GM19099 (cell line): Measurements from ENCODE around the gene PCED1A.

Experiments
- POLR2A ChIP-seq: IDR thresholded peaks from 3 replicates; pipeline ENCODE4 v1.6.1; 2011; ENCODE audit warnings: low read depth; ENCODE audit not compliant: insufficient read length; ENCODE audit errors: extremely low read depth

The PCED1A gene

GRCh38 chr20:2845607-2846006, 5.2 kb upstream of the PCED1A start:
- TF ChIP-seq POLR2A = no peak

GRCh38 chr20:2840967-2841531, 594 bp upstream of the PCED1A start:
- no peak for TF ChIP-seq POLR2A

- no peak for TF ChIP-seq POLR2A
Observed at GRCh38 chr20:2839732-2840137, 720 bp downstream of the PCED1A start.

GRCh38 chr20:2838847-2839671, 1.4 kb downstream of the PCED1A start:
- TF ChIP-seq POLR2A = no peak

GRCh38 chr20:2838170-2838797, 2.2 kb downstream of the PCED1A start:
- no peak for TF ChIP-seq POLR2A

- TF ChIP-seq POLR2A = no peak
Observed at GRCh38 chr20:2837221-2837960, 3.1 kb downstream of the PCED1A start.

GRCh38 chr20:2836035-2836434, 4.4 kb downstream of the PCED1A start:
- TF ChIP-seq POLR2A = no peak

GRCh38 chr20:2835331-2835796, 5.1 kb downstream of the PCED1A start:
- no peak for TF ChIP-seq POLR2A

- no peak for TF ChIP-seq POLR2A
Observed at GRCh38 chr20:2834401-2835110, 5.9 kb downstream of the PCED1A start.

- no peak for TF ChIP-seq POLR2A
Observed at GRCh38 chr20:2833761-2834160, 6.7 kb downstream of the PCED1A start.

- no peak for TF ChIP-seq POLR2A
Observed at GRCh38 chr20:2829376-2829775, 11.1 kb downstream of the PCED1A start.

GRCh38 chr20:2826655-2827054, 13.8 kb downstream of the PCED1A start:
- no peak for TF ChIP-seq POLR2A

GRCh38 chr20:2825761-2826160, 14.7 kb downstream of the PCED1A start:
- no peak for TF ChIP-seq POLR2A

- no peak for TF ChIP-seq POLR2A
Observed at GRCh38 chr20:2822073-2822472, 18.4 kb downstream of the PCED1A start.
